Activated naive CD4-positive, alpha-beta T cell treated with anti-CD3 and anti-CD28 coated beads, Interleukin-2, amount 50 U/mL, for 16 hours (primary cell): ENCODE data around the gene SLC36A4.
"Not testable (repeated sequence)": the region's sequence is repeated elsewhere in the genome, so short reads cannot be mapped to it uniquely, and the experiment has no call there.

Experiments
- DNase-seq: peaks from one replicate; pipeline ENCODE4 v3.0.0-alpha.2; 2020

Gene SLC36A4

DNA sequence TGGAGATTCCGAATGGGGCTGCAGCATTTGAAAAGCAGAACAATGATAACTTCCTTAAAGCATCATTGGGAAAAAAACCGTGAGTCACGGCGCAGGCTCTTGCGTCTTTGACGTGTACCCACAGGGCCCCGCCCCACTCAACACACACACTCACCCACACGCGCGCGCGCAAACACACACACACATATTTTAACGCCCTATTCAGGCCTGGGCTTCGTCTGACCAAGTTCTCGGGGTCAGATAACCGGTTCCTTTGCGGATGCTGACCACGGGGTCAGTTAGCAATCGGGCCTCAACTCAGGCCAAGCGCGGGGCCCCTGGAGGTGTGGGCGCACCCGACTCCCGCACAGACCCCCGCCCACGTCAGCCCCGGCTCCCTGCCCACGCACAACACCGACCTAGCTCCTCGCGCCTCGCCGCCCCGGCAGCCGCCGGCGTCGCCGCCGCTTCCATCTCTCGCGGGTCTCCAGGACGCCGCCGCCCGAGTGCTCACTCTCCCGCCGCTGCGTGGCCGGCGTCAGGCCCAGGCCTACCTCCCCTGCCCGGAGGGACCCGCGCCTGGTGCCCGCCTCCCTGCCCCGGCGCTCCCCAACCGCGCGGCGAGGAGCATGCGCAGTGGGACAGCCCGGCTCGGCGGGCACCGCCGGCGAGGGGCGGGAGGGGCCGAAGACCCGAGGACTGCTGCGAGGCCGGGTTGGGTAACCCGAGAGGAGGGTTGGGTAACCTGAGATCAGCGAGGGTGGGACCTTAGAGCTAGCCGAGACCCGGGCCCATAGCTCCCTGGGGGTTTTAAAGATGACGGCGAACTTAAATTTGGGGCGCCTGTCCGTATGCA, at the start of gene SLC36A4:
TSS of gene SLC36A4 (minus strand) at position 612 of the 835 bp plus-strand sequence. CDS start at position 453, 159 bp downstream.
- peak; percentile 88 for DNase-seq

GRCh38 chr11:93246790-93247189, 49.0 kb upstream of the SLC36A4 start:
- DNase-seq: not testable (repeated sequence)

- no peak for DNase-seq
These were observed 46.2 kb upstream of the SLC36A4 start for GRCh38 chr11:93244018-93244417.

- no peak for DNase-seq
These were observed 42.2 kb upstream of the SLC36A4 start for GRCh38 chr11:93239966-93240365.

DNA sequence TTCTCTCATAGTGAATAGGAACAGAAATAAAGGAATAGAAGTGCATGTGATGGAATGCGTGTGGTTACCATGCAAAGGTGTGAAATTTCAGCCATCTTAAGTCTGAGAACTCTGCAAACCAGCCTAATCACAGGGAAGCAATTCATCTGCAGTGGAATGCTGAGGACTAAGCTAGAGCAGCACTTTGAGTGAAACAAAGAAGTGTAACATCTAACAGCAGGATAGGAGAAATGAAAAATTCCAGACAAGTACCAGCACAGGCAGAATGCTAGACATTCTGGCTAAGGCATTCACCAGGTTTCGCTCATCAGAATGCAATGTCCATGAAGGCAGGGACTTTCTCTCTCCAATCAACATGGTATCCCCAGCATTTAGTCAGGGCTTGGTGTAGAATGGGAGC, 41.2 kb upstream of the SLC36A4 start:
- DNase-seq: no peak

DNA sequence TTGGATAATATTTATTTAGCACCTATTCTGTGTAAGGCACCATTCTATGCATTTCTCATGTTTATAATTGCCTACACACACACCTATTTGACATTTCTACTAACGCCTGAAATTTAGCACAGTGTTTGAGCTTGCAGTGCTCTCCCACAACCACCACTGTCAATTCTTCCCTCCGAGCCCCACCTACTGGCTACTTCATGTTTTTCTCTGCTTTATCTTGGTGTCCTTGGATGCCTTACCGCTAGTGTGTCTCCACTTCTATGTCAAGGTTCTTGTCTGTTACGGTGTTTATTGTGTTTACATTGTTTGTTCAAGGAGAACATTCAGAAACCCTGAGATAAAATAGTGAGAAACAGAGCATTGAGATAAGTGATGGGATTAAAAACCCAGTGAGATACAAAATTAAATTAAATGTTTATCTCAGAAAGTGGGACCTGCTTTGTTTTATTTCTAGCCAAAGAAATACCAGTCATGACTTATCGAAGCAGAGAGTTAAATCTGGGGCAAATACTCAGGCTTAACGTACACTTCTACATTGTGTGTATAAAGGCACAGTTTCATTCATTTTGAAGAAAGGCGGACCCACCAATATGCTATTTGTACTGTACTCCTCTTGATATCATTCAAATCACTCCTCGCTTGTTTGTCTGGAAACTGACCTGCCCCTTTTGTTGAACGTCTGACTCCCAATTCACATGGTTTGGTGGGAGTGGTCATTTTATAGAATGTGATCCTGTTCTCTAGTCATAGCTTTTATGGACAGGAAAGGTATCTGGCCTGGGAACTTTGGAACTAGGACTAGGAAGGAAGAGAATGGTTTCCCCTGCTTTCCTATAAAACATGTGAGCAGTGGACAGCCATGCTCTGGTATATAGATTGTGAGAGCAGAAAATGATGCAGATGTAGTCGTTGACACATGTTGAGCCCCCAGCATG, 39.2 kb upstream of the SLC36A4 start:
- no peak for DNase-seq

GRCh38 chr11:93234602-93235207, 36.9 kb upstream of the SLC36A4 start:
- DNase-seq: peak; percentile 65

DNA sequence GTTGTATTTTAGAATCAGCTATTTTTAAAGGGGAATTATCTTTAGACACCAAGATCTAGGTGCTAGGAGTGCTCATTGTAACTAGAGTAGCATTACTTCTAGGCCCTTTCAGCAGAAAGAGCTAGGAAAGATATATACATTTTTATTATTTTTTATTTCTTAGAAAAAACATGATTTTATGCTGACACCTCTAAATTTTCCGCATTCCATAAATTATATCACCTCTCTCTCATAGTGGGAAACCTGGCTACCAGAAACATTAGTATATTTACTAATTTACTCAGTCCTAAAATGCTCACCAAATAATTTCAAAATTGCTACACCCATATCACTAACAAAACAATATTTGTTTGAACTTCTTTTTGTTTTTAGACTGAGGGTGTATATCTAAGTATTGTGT, 32.1 kb upstream of the SLC36A4 start:
- DNase-seq: no peak

- no peak for DNase-seq
These were observed 27.9 kb upstream of the SLC36A4 start for GRCh38 chr11:93225662-93226061.

DNA sequence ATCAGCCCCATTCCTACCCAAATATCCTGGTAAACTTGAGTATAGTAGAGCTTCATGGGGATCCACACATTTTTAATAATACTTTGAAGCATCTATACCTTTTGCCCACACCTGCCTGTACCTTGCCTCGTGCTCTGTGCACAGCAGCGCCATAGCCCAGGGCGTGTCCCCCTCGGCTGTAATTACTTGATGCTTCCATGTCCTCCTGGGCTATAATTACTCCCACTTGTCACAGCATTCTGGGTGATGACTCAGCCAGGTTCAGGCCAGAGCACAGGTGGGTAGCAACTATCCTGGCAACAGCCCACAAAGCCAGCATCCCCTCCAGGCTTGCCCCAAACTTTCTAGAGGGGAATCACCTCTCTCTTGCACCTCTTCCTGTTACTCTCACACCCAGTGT, 23.7 kb upstream of the SLC36A4 start:
- DNase-seq: no peak

DNA sequence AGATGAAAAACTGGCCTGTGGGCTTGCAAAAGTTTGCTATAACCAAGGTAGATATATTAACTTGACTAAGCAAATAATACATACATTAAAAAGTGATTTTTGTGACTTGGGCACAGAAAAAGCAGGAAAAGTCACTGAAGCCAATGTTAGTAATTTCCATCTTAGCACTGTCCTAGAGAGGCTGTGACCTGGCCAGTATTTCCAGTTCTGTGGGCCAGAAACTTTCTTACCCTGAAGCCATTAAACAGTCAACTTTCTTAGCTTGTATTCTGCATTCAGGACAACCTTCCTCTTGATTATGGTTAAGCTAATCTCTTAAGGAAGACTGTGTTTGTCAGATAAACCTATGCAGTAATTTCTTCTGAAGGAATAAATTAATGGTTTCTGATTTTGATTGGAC, 22.3 kb upstream of the SLC36A4 start:
- no peak for DNase-seq

GRCh38 chr11:93219440-93219839, 21.6 kb upstream of the SLC36A4 start:
- no peak for DNase-seq

DNA sequence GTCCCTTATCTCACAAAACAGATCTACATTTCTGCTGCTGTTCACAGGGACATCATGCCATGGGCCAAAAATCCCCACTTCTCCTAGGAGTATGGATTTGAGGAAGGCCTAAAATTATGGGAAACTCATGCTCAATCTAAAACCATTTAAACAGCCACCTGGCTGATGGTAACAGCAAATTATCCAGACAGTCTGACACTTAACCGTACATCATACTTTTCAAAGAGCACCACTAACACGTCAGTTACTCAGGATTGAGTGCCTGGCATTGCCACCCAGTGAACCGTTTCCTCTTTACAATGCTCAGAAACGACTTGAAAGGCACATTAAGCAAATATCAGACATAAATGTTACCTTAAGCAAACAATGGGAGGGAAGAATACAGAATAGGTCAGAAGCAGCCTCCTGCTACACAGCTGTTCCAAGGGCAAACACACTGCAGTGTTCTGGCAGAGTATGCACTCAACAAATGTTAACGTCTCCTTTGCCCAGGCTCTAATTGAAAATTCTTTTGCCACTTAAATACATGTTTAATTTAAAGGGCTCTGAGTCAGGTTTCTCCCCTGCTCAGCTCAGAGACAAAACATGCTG, 18.8 kb upstream of the SLC36A4 start:
- no peak for DNase-seq

GRCh38 chr11:93213622-93214021, 15.8 kb upstream of the SLC36A4 start:
- DNase-seq: no peak

- no peak for DNase-seq
These were observed 14.3 kb upstream of the SLC36A4 start for GRCh38 chr11:93212094-93212493.

GRCh38 chr11:93209466-93209865, 11.7 kb upstream of the SLC36A4 start:
- DNase-seq: no peak

GRCh38 chr11:93208663-93209270, 11.0 kb upstream of the SLC36A4 start:
- DNase-seq: no peak

GRCh38 chr11:93199616-93200015, 1.8 kb upstream of the SLC36A4 start:
- no peak for DNase-seq

DNA sequence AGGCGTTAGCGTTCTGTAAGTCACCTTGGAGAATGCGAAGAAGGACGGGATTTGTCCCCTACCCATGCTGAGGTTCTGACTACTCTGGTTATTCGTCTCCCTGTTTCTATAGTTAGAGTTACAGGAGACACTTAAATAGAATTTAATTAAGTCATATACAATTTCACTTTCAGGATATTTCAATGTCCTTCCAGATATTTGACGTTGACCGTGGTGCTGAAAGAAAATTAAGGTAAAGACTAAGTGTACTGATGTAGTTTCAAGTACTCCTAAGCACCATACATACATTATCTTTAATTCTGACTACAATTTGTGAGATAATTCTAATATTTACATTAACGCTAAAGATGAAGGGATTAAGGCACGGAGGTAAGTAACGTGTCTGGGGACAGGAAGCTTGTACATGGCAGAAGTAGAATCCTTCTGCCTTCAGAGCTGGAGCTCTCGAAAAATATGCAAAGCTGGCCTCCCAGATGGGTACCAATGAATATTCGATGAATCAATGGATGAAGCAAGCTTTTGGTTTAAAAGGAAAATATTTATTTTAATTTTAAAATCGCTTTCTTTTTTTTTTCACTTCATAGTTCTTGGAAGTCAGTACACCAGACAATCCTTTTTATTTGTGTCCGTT, 539 bp upstream of the SLC36A4 start:
- no peak for DNase-seq

- DNase-seq: no peak
These were observed 893 bp downstream of the SLC36A4 start for GRCh38 chr11:93196816-93197379.

DNA sequence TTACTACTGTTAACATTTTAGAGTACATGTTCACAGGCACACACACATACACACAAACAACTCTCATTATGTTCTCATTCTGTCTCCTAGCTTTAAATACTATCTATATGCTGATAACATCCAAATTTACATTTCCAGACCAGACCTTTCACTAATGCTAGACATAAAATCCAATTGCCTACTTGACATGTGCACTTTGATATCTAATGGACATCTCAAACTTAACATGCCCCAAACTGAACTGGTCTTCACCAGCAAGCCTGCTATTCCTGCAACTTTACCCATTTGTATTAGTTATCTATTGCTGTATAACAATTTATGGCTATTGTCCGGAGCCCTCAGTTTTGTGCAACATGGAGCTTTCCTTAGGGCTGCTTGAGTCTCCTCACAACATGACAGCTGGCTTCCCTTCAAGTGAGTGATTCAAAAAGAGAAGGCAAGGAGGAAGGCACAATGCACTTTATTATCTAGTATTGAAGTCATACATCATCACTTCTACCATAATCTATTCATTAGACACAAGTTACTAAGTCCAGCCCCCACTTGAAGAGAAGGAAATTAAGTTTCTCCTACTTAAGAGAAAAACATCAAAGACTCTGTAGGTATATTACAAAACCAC, 3.0 kb downstream of the SLC36A4 start:
- no peak for DNase-seq
